ENCODE results near the gene JSRP1. TPM values are rescaled to one million over a fixed set of nuclear protein-coding genes. Genes with fewer than 3 reads are reported as not detected.
A peak's percentile ranks its signal among the peaks of the same experiment; 100 is the strongest.

JSRP1 gene
- total RNA-seq, 1 donor: 0.27 TPM

DNA sequence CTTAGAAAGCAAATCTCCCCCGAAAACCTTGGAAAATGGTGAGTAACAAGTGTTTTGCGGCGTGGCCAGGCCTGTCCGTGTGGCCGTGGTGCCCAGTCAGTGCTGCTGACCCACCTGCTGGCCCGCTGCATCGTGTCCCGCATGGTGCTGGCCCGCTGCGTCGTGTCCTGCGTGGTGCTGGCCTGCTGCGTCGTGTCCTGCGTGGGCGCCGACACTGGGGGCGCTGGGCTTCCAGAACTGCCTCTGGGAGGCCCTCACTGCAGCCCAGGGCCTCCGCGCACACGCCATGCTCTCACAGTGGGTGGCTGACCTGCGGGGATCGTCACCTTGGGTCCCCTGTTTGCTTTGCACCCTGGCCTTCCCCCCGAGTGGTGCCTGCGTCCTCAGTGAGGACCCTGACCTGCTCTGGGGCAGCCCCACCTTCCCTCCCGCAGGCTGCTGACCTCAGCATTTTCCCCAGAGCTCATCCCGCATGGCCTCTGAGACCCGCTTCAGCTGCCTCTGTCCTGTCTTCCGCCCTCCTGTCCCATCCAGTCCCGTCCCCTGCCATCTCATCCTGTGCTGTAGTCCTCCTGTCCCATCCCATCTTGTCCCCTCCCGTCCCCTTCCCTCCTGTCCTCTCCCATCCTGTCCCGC, 30.7 kb downstream of the JSRP1 start:
- no peak overlapping the region for H3K4me3 ChIP-seq (ENCODE audit: low read depth, low read length)
- TF ChIP-seq, protein P1, sequence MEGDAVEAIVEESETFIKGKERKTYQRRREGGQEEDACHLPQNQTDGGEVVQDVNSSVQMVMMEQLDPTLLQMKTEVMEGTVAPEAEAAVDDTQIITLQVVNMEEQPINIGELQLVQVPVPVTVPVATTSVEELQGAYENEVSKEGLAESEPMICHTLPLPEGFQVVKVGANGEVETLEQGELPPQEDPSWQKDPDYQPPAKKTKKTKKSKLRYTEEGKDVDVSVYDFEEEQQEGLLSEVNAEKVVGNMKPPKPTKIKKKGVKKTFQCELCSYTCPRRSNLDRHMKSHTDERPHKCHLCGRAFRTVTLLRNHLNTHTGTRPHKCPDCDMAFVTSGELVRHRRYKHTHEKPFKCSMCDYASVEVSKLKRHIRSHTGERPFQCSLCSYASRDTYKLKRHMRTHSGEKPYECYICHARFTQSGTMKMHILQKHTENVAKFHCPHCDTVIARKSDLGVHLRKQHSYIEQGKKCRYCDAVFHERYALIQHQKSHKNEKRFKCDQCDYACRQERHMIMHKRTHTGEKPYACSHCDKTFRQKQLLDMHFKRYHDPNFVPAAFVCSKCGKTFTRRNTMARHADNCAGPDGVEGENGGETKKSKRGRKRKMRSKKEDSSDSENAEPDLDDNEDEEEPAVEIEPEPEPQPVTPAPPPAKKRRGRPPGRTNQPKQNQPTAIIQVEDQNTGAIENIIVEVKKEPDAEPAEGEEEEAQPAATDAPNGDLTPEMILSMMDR (IDR thresholded peaks at IDR 0.05; ENCODE audit: insufficient read depth, low read length): no peak
- DNase-seq (ENCODE audit: low read depth): no peak

DNA sequence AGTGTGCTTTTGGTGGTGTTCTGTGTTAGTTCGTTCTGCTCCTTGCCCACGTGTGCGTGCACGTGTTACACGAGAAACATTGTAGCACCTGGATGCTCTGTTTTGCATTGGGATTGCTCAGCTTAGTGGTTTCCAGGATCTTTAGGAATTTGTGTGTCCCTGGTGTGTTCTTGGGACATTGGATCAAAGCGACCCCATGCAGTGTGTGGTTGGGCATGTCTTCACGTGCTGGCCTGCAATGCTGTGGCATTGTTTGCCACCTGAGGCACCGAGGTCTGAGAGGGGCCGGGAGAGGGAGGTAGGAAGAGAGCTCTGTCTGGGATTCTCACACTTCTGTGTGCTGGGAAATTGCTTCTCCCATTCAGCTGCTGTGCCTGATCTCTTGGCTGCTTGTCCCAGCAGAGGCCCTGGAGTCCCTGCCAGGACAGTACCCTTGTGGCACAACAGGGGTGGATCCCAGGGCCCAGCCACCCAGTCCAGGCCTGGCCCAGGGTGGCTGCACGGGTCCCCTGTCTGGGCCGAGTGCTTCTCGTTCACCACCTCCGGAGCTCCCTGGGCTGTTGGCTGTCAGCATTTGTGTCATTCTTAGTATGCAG, 31.4 kb downstream of the JSRP1 start:
- no peak overlapping the region for H3K4me3 ChIP-seq (ENCODE audit: low read depth, low read length)
- no peak for DNase-seq (ENCODE audit: low read depth)
- TF ChIP-seq, protein P1 (IDR thresholded peaks at IDR 0.05; ENCODE audit: insufficient read depth, low read length): no peak

- DNase-seq (ENCODE audit: low read depth): no peak
- H3K4me3 ChIP-seq (ENCODE audit: low read depth, low read length): no peak overlapping the region
- TF ChIP-seq, protein P1 (IDR thresholded peaks at IDR 0.05; ENCODE audit: insufficient read depth, low read length): no peak
Measured at GRCh38 chr19:2223959-2224358, 32.3 kb downstream of the JSRP1 start.

- no peak overlapping the region for H3K4me3 ChIP-seq (ENCODE audit: low read depth, low read length)
- no peak for DNase-seq (ENCODE audit: low read depth)
- TF ChIP-seq, protein P1 (IDR thresholded peaks at IDR 0.05; ENCODE audit: insufficient read depth, low read length): no peak
Measured at GRCh38 chr19:2223391-2223790, 32.8 kb downstream of the JSRP1 start.

DNA sequence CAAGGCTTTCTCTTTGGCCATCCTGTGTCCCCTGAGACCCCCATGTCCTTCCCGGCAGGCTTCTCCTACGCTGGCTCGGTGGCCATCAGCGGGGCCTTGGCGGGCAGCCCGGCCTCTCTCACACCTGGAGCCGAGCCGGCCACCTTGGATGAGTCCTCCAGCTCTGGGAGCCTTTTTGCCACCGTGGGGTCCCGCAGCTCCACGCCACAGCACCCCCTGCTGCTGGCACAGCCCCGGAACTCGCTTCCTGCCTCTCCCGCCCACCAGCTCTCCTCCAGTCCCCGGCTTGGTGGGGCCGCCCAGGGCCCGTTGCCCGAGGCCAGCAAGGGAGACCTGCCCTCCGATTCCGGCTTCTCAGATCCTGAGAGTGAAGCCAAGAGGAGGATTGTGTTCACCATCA, 34.3 kb downstream of the JSRP1 start:
- H3K4me3 ChIP-seq (ENCODE audit: low read depth, low read length): no peak overlapping the region
- no peak for DNase-seq (ENCODE audit: low read depth)
- TF ChIP-seq, protein P1 (IDR thresholded peaks at IDR 0.05; ENCODE audit: insufficient read depth, low read length): peak; percentile 24

DNA sequence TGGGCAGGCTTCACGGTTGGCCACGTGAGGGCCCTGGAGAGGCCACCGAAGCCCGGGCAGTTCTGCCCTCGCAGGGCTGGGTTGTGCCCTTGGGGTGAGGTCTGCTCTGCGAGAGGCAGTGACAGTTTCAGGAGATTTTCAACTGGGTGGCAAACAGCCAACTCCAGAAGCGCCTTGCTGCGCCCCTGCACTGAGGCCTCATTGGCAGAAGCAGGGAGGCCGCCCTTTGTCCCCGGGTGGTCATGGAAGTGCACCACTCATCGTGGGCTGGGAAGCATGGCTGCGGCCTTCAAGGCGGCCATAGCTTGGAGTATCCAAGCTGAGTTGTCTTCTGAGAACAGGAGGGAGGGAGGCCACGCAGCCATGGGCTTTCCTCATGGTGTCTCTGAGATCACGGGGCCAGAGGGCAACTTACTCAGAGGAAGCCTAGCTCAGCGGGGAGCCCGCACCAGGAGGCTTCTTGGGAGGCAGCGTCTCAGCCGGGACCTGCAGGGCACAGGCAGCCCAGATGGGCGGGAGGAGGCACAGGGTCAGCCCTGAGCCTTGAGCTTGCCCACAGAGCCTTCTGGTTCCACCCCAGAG, 34.9 kb downstream of the JSRP1 start:
- no peak for DNase-seq (ENCODE audit: low read depth)
- TF ChIP-seq, protein P1 (IDR thresholded peaks at IDR 0.05; ENCODE audit: insufficient read depth, low read length): no peak
- H3K4me3 ChIP-seq (ENCODE audit: low read depth, low read length): no peak overlapping the region
